Measurements from ENCODE around the gene FCHSD2.
"Not testable (repeated sequence)": the region's sequence is repeated elsewhere in the genome, so short reads cannot be mapped to it uniquely, and the experiment has no call there.

The FCHSD2 gene

GRCh38 chr11:73095613-73096012 is 46.5 kb downstream of the FCHSD2 start:
- Mint-ChIP-seq H3K4me3 (no peak overlapping the region), H3K4me1 (ENCODE audit: low read depth) (peaks cover 9% of the 10 kb centered on the region), H3K27ac (no peak overlapping the region), H3K27me3 (ENCODE audit: low read depth) (no peaks in the 10 kb centered on the region), H3K36me3 (ENCODE audit: low read depth) (peaks cover 25% of the 10 kb centered on the region), H3K9me3 (no peaks in the 10 kb centered on the region)

DNA sequence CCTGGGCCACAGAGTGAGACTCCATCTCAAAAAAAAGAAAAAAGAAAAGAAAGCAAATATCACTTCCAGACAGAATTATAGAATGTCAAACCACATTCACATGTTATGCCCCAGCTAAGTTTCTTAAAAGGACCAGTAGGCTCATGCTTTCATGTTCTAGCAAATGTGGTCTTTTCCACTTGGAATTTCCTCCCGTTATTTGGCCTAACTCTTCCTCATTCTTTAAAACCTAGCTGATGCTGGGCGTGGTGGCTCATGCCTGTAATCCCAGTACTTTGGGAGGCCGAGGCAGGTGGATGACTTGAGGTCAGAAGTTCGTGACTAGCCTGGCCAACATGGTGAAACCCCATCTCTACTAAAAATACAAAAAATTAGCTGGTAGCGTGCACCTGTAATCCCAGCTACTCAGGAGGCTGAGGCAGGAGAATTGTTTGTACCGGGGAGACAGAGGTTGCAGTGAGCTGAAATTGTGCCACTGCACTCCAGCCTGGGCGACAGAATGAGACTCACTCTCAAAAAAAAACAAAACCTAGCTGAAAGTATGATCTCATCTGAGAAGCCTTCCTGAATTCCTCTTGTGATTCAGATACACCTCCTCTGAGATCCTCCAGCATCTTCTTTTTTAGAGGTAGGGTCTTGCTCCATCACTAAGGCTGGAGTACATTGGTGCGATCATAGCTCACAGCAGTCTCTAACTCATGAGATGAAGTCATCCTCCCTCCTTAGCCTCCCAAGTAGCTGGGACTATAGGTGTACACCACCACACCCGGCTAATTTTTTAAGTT is 50.4 kb downstream of the FCHSD2 start:
- H3K36me3 Mint-ChIP-seq (ENCODE audit: low read depth): peaks cover 15% of the 10 kb centered on the region
- H3K9me3 Mint-ChIP-seq: no peaks in the 10 kb centered on the region
- peaks cover 10% of the 10 kb centered on the region for H3K4me1 Mint-ChIP-seq (ENCODE audit: low read depth)
- H3K4me3 Mint-ChIP-seq: no peak overlapping the region
- no peak overlapping the region for H3K27ac Mint-ChIP-seq
- H3K27me3 Mint-ChIP-seq (ENCODE audit: low read depth): no peaks in the 10 kb centered on the region

GRCh38 chr11:73087730-73088129 is 54.4 kb downstream of the FCHSD2 start:
- H3K27ac Mint-ChIP-seq: no peak overlapping the region
- H3K4me1 Mint-ChIP-seq (ENCODE audit: low read depth): peaks cover 17% of the 10 kb centered on the region
- H3K4me3 Mint-ChIP-seq: no peak overlapping the region
- H3K9me3 Mint-ChIP-seq: no peaks in the 10 kb centered on the region
- H3K27me3 Mint-ChIP-seq (ENCODE audit: low read depth): no peaks in the 10 kb centered on the region
- H3K36me3 Mint-ChIP-seq (ENCODE audit: low read depth): peaks cover 23% of the 10 kb centered on the region

DNA sequence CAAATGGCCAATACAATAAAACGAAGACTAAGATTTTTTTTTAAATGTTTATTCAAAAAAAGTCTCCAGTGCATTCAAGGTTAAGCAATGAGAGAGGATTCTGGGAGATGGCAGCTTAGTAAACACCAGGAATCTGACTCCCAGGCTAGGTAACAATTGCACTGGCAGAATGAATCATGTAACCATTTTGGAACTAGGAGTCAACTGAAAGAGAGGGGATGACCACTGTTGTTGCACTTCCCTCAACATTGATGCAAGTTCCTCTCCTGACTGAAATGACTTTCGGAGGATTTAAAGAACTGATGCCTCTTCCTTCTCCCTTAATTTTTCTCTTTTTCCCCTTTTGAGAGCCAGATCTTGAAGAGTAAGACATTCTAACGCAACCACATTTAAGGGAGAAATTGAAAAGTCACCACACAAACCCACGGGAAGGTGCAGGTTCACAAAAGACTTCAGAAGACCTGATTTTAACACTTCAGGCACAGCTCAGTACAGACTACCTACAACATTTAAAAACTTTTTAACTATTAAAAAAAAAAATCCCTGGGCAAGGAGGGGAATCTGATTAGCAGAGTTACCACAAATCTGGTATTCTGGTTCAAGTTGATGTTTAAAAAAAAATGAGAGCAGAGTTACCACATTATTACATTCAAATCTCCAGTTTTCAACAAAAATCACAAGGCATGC is 56.8 kb downstream of the FCHSD2 start:
- no peak overlapping the region for H3K4me3 Mint-ChIP-seq
- H3K36me3 Mint-ChIP-seq (ENCODE audit: low read depth): peaks cover 22% of the 10 kb centered on the region
- H3K9me3 Mint-ChIP-seq: no peaks in the 10 kb centered on the region
- H3K27ac Mint-ChIP-seq: no peak overlapping the region
- no peaks in the 10 kb centered on the region for H3K27me3 Mint-ChIP-seq (ENCODE audit: low read depth)
- H3K4me1 Mint-ChIP-seq (ENCODE audit: low read depth): peaks cover 17% of the 10 kb centered on the region

DNA sequence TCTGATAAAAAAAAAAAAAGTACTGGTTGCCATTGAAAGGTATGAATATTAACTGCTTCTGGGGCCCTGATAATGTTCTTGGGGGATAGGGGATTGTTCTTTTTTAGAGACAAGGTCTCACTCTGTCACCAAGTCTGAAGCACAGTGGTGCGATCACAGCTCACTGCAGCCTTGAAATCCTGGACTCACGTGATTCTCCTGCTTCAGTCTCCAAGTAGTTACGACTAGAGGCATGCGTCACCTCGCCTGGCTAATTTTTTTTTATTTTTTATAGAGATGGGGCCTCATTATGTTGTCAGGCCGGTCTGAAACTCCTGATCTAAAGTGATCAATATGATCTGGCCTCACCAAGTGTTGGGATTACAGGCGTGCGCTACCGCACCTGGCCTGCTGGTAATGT is 63.5 kb downstream of the FCHSD2 start:
- H3K27me3 Mint-ChIP-seq (ENCODE audit: low read depth): no peaks in the 10 kb centered on the region
- no peak overlapping the region for H3K4me3 Mint-ChIP-seq
- H3K27ac Mint-ChIP-seq: no peak overlapping the region
- peaks cover 17% of the 10 kb centered on the region for H3K4me1 Mint-ChIP-seq (ENCODE audit: low read depth)
- H3K9me3 Mint-ChIP-seq: peaks cover 12% of the 10 kb centered on the region
- H3K36me3 Mint-ChIP-seq (ENCODE audit: low read depth): peaks cover 37% of the 10 kb centered on the region

- H3K27ac Mint-ChIP-seq: no peak overlapping the region
- peaks cover 33% of the 10 kb centered on the region for H3K36me3 Mint-ChIP-seq (ENCODE audit: low read depth)
- peaks cover 26% of the 10 kb centered on the region for H3K4me1 Mint-ChIP-seq (ENCODE audit: low read depth)
- no peaks in the 10 kb centered on the region for H3K27me3 Mint-ChIP-seq (ENCODE audit: low read depth)
- H3K9me3 Mint-ChIP-seq: peaks cover 12% of the 10 kb centered on the region
- H3K4me3 Mint-ChIP-seq: no peak overlapping the region
These were observed 64.7 kb downstream of the FCHSD2 start for GRCh38 chr11:73077454-73077853.

DNA sequence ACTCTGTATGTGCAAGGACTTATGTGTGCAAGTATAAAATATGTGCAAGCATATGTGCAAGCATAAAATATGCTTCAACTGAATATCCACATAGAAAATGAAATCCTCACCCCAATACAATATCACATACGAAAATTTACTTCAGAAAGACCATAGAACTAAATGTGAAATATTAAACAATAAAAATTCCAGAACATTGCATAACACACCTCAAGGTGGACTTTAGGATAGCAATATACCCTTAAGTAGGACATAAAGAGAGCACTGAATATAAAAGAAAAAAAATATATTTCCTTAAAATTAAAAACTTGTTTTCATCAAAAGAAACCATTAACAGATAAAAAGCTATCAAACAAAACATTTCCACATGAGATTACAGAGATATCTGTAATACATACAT is 67.8 kb downstream of the FCHSD2 start:
- Mint-ChIP-seq H3K4me1 (ENCODE audit: low read depth) (peaks cover 27% of the 10 kb centered on the region), H3K27me3 (ENCODE audit: low read depth) (no peaks in the 10 kb centered on the region), H3K4me3 (no peak overlapping the region), H3K27ac (no peak overlapping the region), H3K9me3 (peaks cover 12% of the 10 kb centered on the region), H3K36me3 (ENCODE audit: low read depth) (peaks cover 30% of the 10 kb centered on the region)

- Mint-ChIP-seq H3K27me3 (ENCODE audit: low read depth) (no peaks in the 10 kb centered on the region), H3K4me3 (no peak overlapping the region), H3K27ac (no peak overlapping the region), H3K36me3 (ENCODE audit: low read depth) (peaks cover 21% of the 10 kb centered on the region), H3K4me1 (ENCODE audit: low read depth) (peaks cover 28% of the 10 kb centered on the region), H3K9me3 (peaks cover 9% of the 10 kb centered on the region)
These were observed 69.1 kb downstream of the FCHSD2 start for GRCh38 chr11:73072935-73073481.

GRCh38 chr11:73070653-73071052 is 71.5 kb downstream of the FCHSD2 start:
- Mint-ChIP-seq H3K4me3 (no peak overlapping the region), H3K4me1 (ENCODE audit: low read depth) (peaks cover 32% of the 10 kb centered on the region), H3K27ac (no peak overlapping the region), H3K9me3 (no peaks in the 10 kb centered on the region), H3K27me3 (ENCODE audit: low read depth) (no peaks in the 10 kb centered on the region), H3K36me3 (ENCODE audit: low read depth) (peaks cover 17% of the 10 kb centered on the region)

DNA sequence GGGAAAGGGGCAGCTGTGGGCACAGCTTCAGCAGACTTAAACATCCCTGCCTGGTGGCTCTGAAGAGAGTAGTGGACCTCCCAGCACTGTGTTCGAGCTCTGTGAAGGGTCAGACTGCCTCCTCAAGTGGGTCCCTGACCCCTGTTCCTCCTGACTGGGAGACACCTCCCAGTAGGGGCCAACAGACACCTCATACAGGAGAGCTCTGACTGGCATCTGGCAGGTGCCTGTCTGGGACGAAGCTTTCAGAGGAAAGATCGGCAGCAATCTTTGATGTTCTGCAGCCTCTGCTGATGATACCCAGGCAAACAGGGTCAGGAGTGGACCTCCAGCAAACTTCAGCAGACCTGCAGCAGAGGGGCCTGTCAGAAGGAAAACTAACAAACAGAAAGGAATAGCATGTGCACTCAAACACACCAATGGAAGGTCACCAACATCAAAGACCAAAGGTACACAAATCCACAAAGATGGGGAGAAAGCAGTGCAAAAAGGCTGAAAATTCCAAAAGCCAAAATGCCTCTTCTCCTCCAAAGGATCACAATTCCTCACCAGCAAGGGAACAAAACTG is 80.2 kb downstream of the FCHSD2 start:
- peaks cover 22% of the 10 kb centered on the region for H3K36me3 Mint-ChIP-seq (ENCODE audit: low read depth)
- H3K9me3 Mint-ChIP-seq: not testable (repeated sequence)

DNA sequence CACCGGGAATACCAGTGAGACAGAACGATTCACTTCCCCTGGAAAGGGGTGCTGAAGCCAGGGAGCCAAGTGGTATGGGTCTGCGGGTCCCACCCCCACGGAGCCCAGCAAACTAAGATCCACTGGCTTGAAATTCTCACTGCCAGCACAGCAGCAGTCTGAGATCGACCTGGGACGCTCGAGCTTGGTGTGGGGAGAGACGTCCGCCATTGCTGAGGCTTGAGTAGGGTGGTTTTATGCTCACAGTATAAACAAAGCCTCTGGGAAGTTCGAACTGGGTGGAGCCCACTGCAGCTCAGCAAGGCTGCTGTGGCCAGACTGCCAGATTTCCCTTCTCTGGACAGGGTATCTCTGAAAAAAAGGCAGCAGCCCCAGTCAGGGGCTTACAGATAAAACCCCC is 80.7 kb downstream of the FCHSD2 start:
- H3K27ac Mint-ChIP-seq; H3K9me3 Mint-ChIP-seq; H3K27me3 Mint-ChIP-seq (ENCODE audit: low read depth); H3K4me3 Mint-ChIP-seq: not testable (repeated sequence)
- Mint-ChIP-seq H3K4me1 (ENCODE audit: low read depth) (peaks cover 25% of the 10 kb centered on the region), H3K36me3 (ENCODE audit: low read depth) (peaks cover 19% of the 10 kb centered on the region)

More for the DNA sequence above, 80.2 kb downstream of the FCHSD2 start:
- H3K4me1 Mint-ChIP-seq (ENCODE audit: low read depth): peaks cover 27% of the 10 kb centered on the region
- H3K4me3 Mint-ChIP-seq; H3K27ac Mint-ChIP-seq; H3K27me3 Mint-ChIP-seq (ENCODE audit: low read depth): not testable (repeated sequence)

DNA sequence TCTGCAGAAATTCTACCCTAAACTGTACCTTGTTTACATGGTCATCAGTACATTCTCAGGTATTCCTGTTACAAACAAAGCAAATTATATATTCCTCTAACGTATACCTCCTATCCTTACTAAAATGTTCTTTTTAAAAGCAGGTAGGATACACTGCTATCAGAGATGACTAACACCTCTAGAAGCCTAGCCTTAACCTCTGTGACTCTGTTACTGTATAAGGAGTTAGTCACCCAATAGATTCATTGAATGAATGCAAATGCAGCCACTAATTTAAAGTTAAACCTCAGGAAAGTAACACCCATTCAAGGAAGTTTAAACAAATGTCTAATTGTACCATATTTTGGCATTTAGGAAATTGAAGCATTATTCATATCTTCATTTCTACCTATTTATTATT is 82.2 kb downstream of the FCHSD2 start:
- Mint-ChIP-seq H3K27ac (no peak overlapping the region), H3K4me1 (ENCODE audit: low read depth) (peaks cover 18% of the 10 kb centered on the region), H3K36me3 (ENCODE audit: low read depth) (peaks cover 14% of the 10 kb centered on the region), H3K4me3 (no peak overlapping the region), H3K27me3 (ENCODE audit: low read depth) (no peaks in the 10 kb centered on the region), H3K9me3 (no peaks in the 10 kb centered on the region)

DNA sequence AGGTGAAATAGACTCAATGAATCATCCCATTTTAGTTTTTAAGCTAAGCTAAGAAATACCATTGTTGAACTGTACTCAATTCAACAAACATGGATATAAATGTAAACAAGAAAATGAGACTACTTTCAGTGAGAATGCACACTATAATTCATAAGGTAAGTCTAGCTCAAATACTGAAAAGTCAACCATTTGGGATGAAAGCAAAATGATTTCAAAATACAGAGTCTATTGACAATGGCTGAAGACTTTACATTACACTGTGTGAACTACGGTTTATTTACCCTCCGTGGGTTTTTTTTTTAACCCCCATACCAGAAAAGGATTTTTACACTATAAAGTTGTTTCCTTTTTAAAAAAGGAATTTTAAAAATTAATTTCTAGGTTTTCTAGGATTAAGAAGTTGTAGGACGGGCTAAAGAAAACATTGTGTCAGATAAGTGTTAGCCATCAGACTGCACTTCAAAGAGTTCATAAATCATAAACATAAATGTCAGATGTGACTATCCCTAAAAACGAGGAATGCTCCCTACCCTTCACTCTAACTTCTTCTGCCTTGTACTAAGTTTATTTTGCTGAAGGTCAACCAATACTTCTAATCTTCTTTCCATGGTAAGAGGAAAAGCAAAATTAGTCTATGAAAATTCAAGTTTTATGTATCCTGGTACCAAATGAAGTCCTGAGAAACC is 83.0 kb downstream of the FCHSD2 start:
- H3K27me3 Mint-ChIP-seq (ENCODE audit: low read depth): no peaks in the 10 kb centered on the region
- H3K36me3 Mint-ChIP-seq (ENCODE audit: low read depth): peaks cover 14% of the 10 kb centered on the region
- H3K4me1 Mint-ChIP-seq (ENCODE audit: low read depth): peaks cover 15% of the 10 kb centered on the region
- H3K27ac Mint-ChIP-seq: no peak overlapping the region
- H3K4me3 Mint-ChIP-seq: no peak overlapping the region
- H3K9me3 Mint-ChIP-seq: no peaks in the 10 kb centered on the region

GRCh38 chr11:73055655-73056354 is 86.3 kb downstream of the FCHSD2 start:
- Mint-ChIP-seq H3K9me3 (no peaks in the 10 kb centered on the region), H3K36me3 (ENCODE audit: low read depth) (peaks cover 7% of the 10 kb centered on the region), H3K4me3 (no peak overlapping the region), H3K27ac (no peak overlapping the region), H3K27me3 (ENCODE audit: low read depth) (no peaks in the 10 kb centered on the region), H3K4me1 (ENCODE audit: low read depth) (peaks cover 8% of the 10 kb centered on the region)

Measured in T-helper 1 cell treated with Interleukin-12 subunit alpha and Interleukin-12 subunit beta and Interleukin-4 antibody, amounts not matched to agents 30 μg/mL and 1 μg/mL, for 36 hours (primary cell).